ENCODE results near the gene CLCN6.

CLCN6 gene

DNA sequence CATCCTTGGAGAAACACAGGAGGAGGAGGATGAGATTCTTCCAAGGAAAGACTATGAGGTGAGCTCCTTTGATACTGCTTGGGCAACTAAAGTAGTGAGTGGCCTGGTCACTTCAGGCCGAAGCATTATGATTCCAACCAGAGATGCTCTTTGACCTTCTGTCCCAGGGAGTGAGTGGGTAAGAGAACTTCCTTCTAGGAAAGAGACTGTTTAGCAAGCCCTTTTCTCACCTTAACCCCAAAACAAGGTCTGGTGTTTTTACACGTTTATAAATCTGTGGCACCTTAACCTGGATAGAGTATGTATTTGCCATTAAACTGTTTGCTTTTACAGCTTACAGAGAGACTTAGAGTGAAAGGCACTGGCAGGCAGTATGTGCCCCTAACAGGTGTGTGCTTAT is 1.1 kb downstream of the CLCN6 start:
- DNase-seq (ENCODE audit: low read depth) = no peak
- peak overlapping the region; percentile 98 for H3K4me3 ChIP-seq (ENCODE audit: low read depth, low read length)
- TF ChIP-seq, protein P1, sequence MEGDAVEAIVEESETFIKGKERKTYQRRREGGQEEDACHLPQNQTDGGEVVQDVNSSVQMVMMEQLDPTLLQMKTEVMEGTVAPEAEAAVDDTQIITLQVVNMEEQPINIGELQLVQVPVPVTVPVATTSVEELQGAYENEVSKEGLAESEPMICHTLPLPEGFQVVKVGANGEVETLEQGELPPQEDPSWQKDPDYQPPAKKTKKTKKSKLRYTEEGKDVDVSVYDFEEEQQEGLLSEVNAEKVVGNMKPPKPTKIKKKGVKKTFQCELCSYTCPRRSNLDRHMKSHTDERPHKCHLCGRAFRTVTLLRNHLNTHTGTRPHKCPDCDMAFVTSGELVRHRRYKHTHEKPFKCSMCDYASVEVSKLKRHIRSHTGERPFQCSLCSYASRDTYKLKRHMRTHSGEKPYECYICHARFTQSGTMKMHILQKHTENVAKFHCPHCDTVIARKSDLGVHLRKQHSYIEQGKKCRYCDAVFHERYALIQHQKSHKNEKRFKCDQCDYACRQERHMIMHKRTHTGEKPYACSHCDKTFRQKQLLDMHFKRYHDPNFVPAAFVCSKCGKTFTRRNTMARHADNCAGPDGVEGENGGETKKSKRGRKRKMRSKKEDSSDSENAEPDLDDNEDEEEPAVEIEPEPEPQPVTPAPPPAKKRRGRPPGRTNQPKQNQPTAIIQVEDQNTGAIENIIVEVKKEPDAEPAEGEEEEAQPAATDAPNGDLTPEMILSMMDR (IDR thresholded peaks at IDR 0.05; ENCODE audit: low read depth, low read length) = no peak
- TF ChIP-seq MYC (IDR thresholded peaks at IDR 0.05; ENCODE audit: low read depth, low read length) = no peak
- no peak for TF ChIP-seq POLR2A (IDR thresholded peaks at IDR 0.05; ENCODE audit: extremely low read depth, insufficient read length)
- TF ChIP-seq, protein P2, sequence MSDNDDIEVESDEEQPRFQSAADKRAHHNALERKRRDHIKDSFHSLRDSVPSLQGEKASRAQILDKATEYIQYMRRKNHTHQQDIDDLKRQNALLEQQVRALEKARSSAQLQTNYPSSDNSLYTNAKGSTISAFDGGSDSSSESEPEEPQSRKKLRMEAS (IDR thresholded peaks at IDR 0.05; ENCODE audit: low read depth, low read length) = no peak

DNA sequence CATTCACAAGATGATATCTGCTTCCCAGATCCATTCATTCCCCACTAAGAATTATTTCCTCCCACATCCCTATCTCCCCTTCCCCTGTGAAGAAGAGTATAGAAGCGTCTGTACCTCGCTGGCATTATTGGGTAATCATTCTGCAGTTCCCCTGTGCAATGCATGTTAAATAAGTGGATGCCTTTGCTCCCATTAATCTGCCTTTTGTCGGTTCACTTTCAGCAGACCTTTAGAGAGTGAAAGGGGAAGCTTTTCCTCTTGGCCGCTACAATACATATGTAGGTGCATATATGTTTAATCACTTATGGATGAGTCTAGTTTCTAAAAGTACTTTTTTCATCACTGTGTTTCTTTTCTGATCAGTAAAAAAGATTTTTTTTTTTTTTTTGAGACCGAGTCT is 7.0 kb downstream of the CLCN6 start:
- no peak for DNase-seq (ENCODE audit: low read depth)
- TF ChIP-seq, protein P1 (IDR thresholded peaks at IDR 0.05; ENCODE audit: low read depth, low read length) = no peak
- TF ChIP-seq POLR2A (IDR thresholded peaks at IDR 0.05; ENCODE audit: extremely low read depth, insufficient read length) (no peak), MYC (IDR thresholded peaks at IDR 0.05; ENCODE audit: low read depth, low read length) (no peak)
- TF ChIP-seq, protein P2 (IDR thresholded peaks at IDR 0.05; ENCODE audit: low read depth, low read length) = no peak
- H3K4me3 ChIP-seq (ENCODE audit: low read depth, low read length) = no peak overlapping the region

DNA sequence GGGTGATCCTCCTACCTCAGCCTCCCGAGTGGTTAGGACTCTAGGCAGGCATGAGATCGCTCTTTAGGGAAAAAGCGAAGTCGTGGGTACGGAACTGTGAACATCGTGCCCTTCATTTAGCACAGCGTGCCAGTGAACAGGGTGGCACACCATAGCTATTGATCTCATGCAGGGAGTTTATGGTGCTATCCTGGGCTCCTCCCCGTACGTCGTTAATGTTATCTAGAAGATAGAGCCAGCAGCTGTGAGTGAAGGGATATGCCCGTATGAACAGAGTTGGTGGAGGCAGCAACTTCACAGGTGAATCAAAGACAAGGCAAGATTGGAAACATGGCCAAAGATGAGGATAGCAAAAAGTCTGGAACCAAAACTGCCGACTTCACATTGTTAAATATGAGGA is 11.2 kb downstream of the CLCN6 start:
- no peak overlapping the region for H3K4me3 ChIP-seq (ENCODE audit: low read depth, low read length)
- TF ChIP-seq, protein P1 (IDR thresholded peaks at IDR 0.05; ENCODE audit: low read depth, low read length) = no peak
- TF ChIP-seq POLR2A (IDR thresholded peaks at IDR 0.05; ENCODE audit: extremely low read depth, insufficient read length) (no peak), MYC (IDR thresholded peaks at IDR 0.05; ENCODE audit: low read depth, low read length) (no peak)
- TF ChIP-seq, protein P2 (IDR thresholded peaks at IDR 0.05; ENCODE audit: low read depth, low read length) = no peak
- DNase-seq (ENCODE audit: low read depth) = no peak

DNA sequence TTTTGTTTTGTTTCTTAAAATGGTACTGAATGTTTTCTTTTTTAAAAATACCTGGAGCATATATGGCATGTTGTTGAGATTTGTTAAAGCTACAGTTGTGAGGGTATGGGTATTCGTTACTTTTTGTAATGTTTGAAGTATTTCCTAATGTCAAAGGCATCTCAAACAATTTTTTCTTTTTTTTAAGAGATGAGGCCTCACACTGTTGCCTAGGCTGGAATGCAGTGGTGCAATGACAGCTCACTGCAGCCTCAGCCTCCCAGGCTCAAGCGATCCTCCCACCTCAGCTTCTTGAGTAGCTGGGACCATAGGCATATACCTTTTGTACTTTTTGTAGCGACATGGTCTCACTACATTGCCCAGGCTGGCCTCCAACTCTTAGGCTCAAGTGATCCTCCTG is 16.1 kb downstream of the CLCN6 start:
- no peak for DNase-seq (ENCODE audit: low read depth)
- H3K4me3 ChIP-seq (ENCODE audit: low read depth, low read length) = no peak overlapping the region
- no peak for TF ChIP-seq MYC (IDR thresholded peaks at IDR 0.05; ENCODE audit: low read depth, low read length)
- TF ChIP-seq POLR2A (IDR thresholded peaks at IDR 0.05; ENCODE audit: extremely low read depth, insufficient read length) = no peak
- TF ChIP-seq, protein P2 (IDR thresholded peaks at IDR 0.05; ENCODE audit: low read depth, low read length) = no peak
- TF ChIP-seq, protein P1 (IDR thresholded peaks at IDR 0.05; ENCODE audit: low read depth, low read length) = no peak

DNA sequence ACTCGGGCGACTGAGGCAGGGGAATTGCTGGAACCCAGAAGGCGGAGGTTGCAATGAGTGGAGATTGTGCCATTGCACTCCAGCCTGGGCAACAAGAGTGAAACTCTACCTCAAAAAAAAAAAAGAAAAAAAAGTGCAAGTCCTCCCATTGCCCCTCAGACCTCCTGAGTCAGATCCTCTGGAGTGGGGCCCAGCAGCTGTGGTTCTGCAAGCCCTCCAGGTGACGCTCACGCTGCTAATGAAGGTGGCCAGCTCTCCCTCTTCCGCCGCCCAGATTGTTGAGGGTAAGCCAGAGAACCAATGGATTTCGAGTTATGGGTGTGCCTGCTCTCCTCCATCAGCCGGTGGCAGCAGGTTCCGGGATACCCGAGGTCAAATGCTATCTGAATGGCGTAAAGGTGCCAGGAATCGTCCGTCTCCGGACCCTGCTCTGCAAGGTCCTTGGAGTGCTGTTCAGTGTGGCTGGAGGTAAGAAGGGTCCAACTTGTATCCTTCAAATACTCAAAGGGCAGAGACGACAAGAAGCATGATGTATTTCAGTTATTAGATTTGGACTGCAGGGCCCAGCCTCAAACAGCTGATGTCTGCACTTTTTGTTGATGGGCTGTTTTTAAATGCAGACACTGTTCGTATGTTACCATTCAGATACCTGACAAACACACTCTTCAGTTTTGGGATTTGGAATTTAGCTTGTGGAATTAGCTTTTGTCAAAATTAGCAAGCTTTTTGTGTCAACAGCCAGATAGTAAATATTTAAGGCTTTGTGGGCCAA is 17.6 kb downstream of the CLCN6 start:
- no peak overlapping the region for H3K4me3 ChIP-seq (ENCODE audit: low read depth, low read length)
- no peak for DNase-seq (ENCODE audit: low read depth)
- TF ChIP-seq, protein P2 (IDR thresholded peaks at IDR 0.05; ENCODE audit: low read depth, low read length) = no peak
- TF ChIP-seq, protein P1 (IDR thresholded peaks at IDR 0.05; ENCODE audit: low read depth, low read length) = no peak
- no peak for TF ChIP-seq MYC (IDR thresholded peaks at IDR 0.05; ENCODE audit: low read depth, low read length)
- no peak for TF ChIP-seq POLR2A (IDR thresholded peaks at IDR 0.05; ENCODE audit: extremely low read depth, insufficient read length)

Data from NB4 (cell line).